ENCODE data around the gene IFNG.

The IFNG gene

DNA sequence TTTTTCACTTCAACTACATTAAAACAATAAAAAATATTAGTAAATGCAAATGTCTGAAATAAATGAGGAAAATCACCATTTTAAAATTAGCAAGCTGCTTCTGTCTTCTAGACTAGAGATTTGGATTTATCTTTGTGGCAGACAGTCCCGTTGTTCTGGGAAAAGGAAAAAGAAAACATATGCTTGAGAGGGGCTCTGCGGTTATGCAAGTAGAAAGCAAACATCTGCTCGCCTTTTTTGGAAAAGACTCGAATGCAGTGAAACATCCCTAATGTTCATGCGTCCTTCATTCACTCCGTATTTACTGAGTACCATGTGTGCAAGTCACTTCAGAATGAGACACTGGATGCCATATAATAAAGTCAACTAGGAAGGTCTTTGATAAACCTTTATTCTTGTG, 44.9 kb downstream of the IFNG start:
- DNase-seq = no peak

DNA sequence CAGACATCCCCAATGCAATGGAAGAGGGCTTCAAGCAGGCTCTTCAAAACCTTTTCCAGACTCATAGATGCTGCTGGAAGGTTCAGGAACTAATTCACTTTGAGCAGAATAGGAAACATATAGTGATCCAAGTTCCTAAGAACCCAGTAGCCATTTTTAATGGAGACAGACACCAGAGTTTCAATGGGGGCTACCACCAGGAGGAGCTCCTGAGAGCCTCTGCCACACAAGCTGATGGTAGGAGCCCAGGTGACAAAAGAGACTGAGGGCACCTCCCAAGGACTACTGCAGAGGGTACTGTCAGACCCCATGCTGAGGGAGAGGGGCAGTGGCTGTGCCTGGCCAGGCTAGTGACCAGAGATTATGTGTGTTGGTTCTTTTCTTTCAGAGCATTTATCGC, 45.9 kb downstream of the IFNG start:
- DNase-seq = no peak

DNA sequence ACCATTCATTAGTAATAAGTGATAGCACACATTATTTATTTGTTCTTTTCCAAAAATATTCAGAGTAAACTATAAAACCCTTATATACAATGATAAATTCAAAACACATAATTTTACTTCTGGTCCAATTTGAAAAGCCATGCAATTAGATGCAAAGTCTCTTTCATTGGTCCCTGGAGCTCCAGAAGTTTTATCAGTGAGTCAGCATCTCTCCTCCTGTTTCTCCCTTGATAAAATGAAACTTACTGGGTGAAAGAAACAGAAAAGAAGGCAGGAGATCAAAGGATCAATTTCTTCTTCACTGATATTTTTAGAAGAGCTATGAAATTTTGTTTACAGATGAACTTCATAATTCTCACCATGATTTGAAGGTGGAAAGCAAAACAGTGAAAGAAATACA, 47.5 kb downstream of the IFNG start:
- DNase-seq = no peak

GRCh38 chr12:68109444-68110217, 49.9 kb downstream of the IFNG start:
- peak; percentile 2 for DNase-seq

DNA sequence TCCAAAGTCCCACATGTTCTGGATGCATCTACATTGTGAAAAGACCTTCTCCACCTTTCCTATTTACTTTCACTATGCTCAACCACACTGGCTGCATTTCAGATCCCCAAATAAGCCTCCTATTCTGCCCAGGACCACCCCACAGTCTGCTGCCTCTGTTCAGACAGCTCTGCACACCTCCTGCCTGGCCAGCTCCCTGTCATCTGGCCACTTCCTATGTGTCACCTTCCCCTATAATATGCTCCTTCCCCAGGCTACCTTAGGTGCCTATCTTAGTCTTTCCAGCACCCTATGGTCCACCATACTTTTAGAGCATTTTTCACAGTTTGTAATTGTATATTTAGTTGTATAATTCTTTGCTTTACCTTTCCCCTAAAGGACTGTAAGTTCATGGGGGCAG, 50.5 kb downstream of the IFNG start:
- DNase-seq = no peak

GRCh38 chr12:68106660-68107059, 52.9 kb downstream of the IFNG start:
- DNase-seq = no peak

- peak; percentile 67 for DNase-seq
These were observed 53.4 kb downstream of the IFNG start for GRCh38 chr12:68106160-68106559.
